Measurements from ENCODE around the gene TPH2. TPM values are rescaled to one million over a fixed set of nuclear protein-coding genes. Genes with fewer than 3 reads are reported as not detected.

TPH2 gene
- total RNA-seq, 1 experiment from 2014 or later: 0.66 TPM

DNA sequence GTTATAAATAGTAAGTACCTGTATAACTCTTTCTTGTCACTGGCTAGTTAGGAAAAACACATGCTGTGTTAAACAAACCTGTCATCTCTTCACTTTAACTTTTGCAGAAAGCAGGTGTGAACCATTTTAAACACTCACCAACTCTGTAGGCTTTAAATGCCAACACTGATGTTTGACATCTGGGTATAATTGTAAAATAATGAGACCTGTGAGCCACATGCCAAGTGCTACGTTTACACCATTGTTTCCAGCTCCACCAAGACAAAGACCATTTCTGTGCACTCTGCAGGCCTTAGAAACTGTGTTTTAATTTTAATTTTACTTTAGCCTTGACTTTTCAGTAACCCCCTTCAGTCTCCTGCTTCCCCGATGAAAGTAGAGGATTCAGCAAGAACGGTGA lies 11.0 kb downstream of the TPH2 start:
- DNase-seq: no peak
- no peaks in the 10 kb centered on the region for H4K20me1 ChIP-seq (ENCODE audit: control insufficient read depth, insufficient read depth, insufficient read length)
- no peaks in the 10 kb centered on the region for H3K79me2 ChIP-seq (ENCODE audit: insufficient read depth, low read length)
- H2BK12ac ChIP-seq (ENCODE audit: insufficient read length, low read depth, low read length): peak overlapping the region; percentile 65
- Mint-ChIP-seq H3K27ac (peak overlapping the region; percentile 93 to 98 (median 98)), H3K27me3 (ENCODE audit: low read depth) (no peaks in the 10 kb centered on the region), H3K9me3 (no peaks in the 10 kb centered on the region), H3K4me3 (no peak overlapping the region; a peak in 1 of 5 replicates), H3K4me1 (peaks cover 76 to 88% of the 10 kb centered on the region in 2 experiments), H3K36me3 (ENCODE audit: insufficient read depth in 1 of 3, low read depth in 3 of 3) (no peaks in the 10 kb centered on the region)
- no peak overlapping the region for H2BK120ac ChIP-seq (ENCODE audit: low read depth, low read length, poor library complexity, severe bottlenecking)
- H2BK15ac ChIP-seq (ENCODE audit: low read depth, low read length): no peak overlapping the region
- peaks cover 26% of the 10 kb centered on the region for H3K4me1 ChIP-seq (ENCODE audit: insufficient read depth, low read length)
- H2AFZ ChIP-seq (ENCODE audit: low read length): no peak overlapping the region
- no peaks in the 10 kb centered on the region for H3K9me3 ChIP-seq (ENCODE audit: control insufficient read depth, low read depth, low read length)
- H3K27ac ChIP-seq (ENCODE audit: insufficient read length, low read depth, low read length): peak overlapping the region; percentile 100
- H2AK5ac ChIP-seq (ENCODE audit: insufficient read length, low read length): no peak overlapping the region
- no peak overlapping the region for H4K5ac ChIP-seq (ENCODE audit: insufficient read length, low read depth, low read length)
- peak overlapping the region; percentile 87; the same call in 1 of the 2 replicates for H3K14ac ChIP-seq (ENCODE audit: insufficient read depth, low read length)
- H3T11ph ChIP-seq (ENCODE audit: low read length): peak overlapping the region; percentile 38
- H3K23ac ChIP-seq (ENCODE audit: insufficient read length, low read depth, low read length): no peak overlapping the region
- no peak overlapping the region for H4K8ac ChIP-seq (replicated peaks; ENCODE audit: insufficient read length, low read depth, low read length)
- H2BK20ac ChIP-seq (ENCODE audit: low read depth, low read length, poor library complexity, severe bottlenecking): peak overlapping the region; percentile 76
- H3K4me2 ChIP-seq (ENCODE audit: insufficient read depth, insufficient read length, low read length): no peak overlapping the region
- H3K18ac ChIP-seq (ENCODE audit: insufficient read length, low read depth, low read length): peak overlapping the region; percentile 59
- no peaks in the 10 kb centered on the region for H3K23me2 ChIP-seq (ENCODE audit: insufficient read length, low read depth, low read length, poor library complexity, severe bottlenecking)
- peak overlapping the region; percentile 12 for H2BK5ac ChIP-seq (ENCODE audit: insufficient read length, low read length)
- no peak overlapping the region for H3K9ac ChIP-seq (ENCODE audit: extremely low read depth, insufficient read length, low read length)
- no peaks in the 10 kb centered on the region for H3K79me1 ChIP-seq (ENCODE audit: insufficient read depth, low read depth, low read length, poor library complexity, severe bottlenecking)
- H4K91ac ChIP-seq (ENCODE audit: insufficient read length, low read depth, low read length): peak overlapping the region; percentile 20
- no peak overlapping the region for H3K4ac ChIP-seq (ENCODE audit: low read depth, low read length)
- WGBS (ENCODE audit: extremely low coverage, insufficient read length, low lambda C conversion rate): no CpG with 5 or more reads among the region's 3 CpGs
- no peak overlapping the region for H3K56ac ChIP-seq (ENCODE audit: insufficient read length, low read depth, low read length)
- H3K27me3 ChIP-seq (ENCODE audit: insufficient read depth, low read length): no peaks in the 10 kb centered on the region
- TF ChIP-seq, protein P1, sequence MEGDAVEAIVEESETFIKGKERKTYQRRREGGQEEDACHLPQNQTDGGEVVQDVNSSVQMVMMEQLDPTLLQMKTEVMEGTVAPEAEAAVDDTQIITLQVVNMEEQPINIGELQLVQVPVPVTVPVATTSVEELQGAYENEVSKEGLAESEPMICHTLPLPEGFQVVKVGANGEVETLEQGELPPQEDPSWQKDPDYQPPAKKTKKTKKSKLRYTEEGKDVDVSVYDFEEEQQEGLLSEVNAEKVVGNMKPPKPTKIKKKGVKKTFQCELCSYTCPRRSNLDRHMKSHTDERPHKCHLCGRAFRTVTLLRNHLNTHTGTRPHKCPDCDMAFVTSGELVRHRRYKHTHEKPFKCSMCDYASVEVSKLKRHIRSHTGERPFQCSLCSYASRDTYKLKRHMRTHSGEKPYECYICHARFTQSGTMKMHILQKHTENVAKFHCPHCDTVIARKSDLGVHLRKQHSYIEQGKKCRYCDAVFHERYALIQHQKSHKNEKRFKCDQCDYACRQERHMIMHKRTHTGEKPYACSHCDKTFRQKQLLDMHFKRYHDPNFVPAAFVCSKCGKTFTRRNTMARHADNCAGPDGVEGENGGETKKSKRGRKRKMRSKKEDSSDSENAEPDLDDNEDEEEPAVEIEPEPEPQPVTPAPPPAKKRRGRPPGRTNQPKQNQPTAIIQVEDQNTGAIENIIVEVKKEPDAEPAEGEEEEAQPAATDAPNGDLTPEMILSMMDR (conservative IDR thresholded peaks at IDR 0.05): no peak

Measured in H9 (cell line).